Measurements from ENCODE around the gene SLC8A1.
"Not testable (repeated sequence)": the region's sequence is repeated elsewhere in the genome, so short reads cannot be mapped to it uniquely, and the experiment has no call there.

The SLC8A1 gene

GRCh38 chr2:40097691-40098385 is 354.1 kb downstream of the SLC8A1 start:
- no peak overlapping the region for H3K9ac ChIP-seq (ENCODE audit: low read length)
- no peak overlapping the region for H3K4me3 ChIP-seq (ENCODE audit: low read depth in 1 of 2, low read length in 2 of 2)
- H3K4me1 ChIP-seq (ENCODE audit: insufficient read depth, low read length), result peaks cover 28% of the 10 kb centered on the region
- no peaks in the 10 kb centered on the region for H3K27me3 ChIP-seq (ENCODE audit: control insufficient read depth in 1 of 2, insufficient read depth in 2 of 2, low read length in 2 of 2)
- H3K27ac ChIP-seq (ENCODE audit: low read depth, low read length), result no peak overlapping the region
- no peaks in the 10 kb centered on the region for H3K36me3 ChIP-seq (ENCODE audit: insufficient read depth, low read length)
- H3K9me3 ChIP-seq (ENCODE audit: low read length), result no peaks in the 10 kb centered on the region

- H3K4me1 ChIP-seq (ENCODE audit: insufficient read depth, low read length), result peaks cover 28% of the 10 kb centered on the region
- H3K9me3 ChIP-seq (ENCODE audit: low read length), result no peaks in the 10 kb centered on the region
- H3K9ac ChIP-seq (ENCODE audit: low read length), result no peak overlapping the region
- no peak overlapping the region for H3K27ac ChIP-seq (ENCODE audit: low read depth, low read length)
- H3K4me3 ChIP-seq (ENCODE audit: low read depth in 1 of 2, low read length in 2 of 2), result no peak overlapping the region
- H3K27me3 ChIP-seq (ENCODE audit: control insufficient read depth in 1 of 2, insufficient read depth in 2 of 2, low read length in 2 of 2), result no peaks in the 10 kb centered on the region
- no peaks in the 10 kb centered on the region for H3K36me3 ChIP-seq (ENCODE audit: insufficient read depth, low read length)
Observed at GRCh38 chr2:40096360-40096759, 355.5 kb downstream of the SLC8A1 start.

GRCh38 chr2:40095000-40095399 is 356.9 kb downstream of the SLC8A1 start:
- H3K27ac ChIP-seq (ENCODE audit: low read depth, low read length), result no peak overlapping the region
- H3K36me3 ChIP-seq (ENCODE audit: insufficient read depth, low read length), result no peaks in the 10 kb centered on the region
- H3K9ac ChIP-seq (ENCODE audit: low read length), result no peak overlapping the region
- no peaks in the 10 kb centered on the region for H3K27me3 ChIP-seq (ENCODE audit: control insufficient read depth in 1 of 2, insufficient read depth in 2 of 2, low read length in 2 of 2)
- peaks cover 28% of the 10 kb centered on the region for H3K4me1 ChIP-seq (ENCODE audit: insufficient read depth, low read length)
- H3K4me3 ChIP-seq (ENCODE audit: low read depth in 1 of 2, low read length in 2 of 2), result no peak overlapping the region
- no peaks in the 10 kb centered on the region for H3K9me3 ChIP-seq (ENCODE audit: low read length)

- Histone ChIP-seq H3K36me3 (ENCODE audit: insufficient read depth, low read length) (no peaks in the 10 kb centered on the region), H3K27ac (ENCODE audit: low read depth, low read length) (no peak overlapping the region), H3K4me3 (ENCODE audit: low read depth in 1 of 2, low read length in 2 of 2) (no peak overlapping the region), H3K4me1 (ENCODE audit: insufficient read depth, low read length) (peaks cover 28% of the 10 kb centered on the region), H3K9ac (ENCODE audit: low read length) (no peak overlapping the region), H3K27me3 (ENCODE audit: control insufficient read depth in 1 of 2, insufficient read depth in 2 of 2, low read length in 2 of 2) (no peaks in the 10 kb centered on the region), H3K9me3 (ENCODE audit: low read length) (no peaks in the 10 kb centered on the region)
Observed at GRCh38 chr2:40094451-40094850, 357.4 kb downstream of the SLC8A1 start.

GRCh38 chr2:40093021-40093675 is 358.7 kb downstream of the SLC8A1 start:
- Histone ChIP-seq H3K9ac (ENCODE audit: low read length) (no peak overlapping the region), H3K36me3 (ENCODE audit: insufficient read depth, low read length) (no peaks in the 10 kb centered on the region), H3K9me3 (ENCODE audit: low read length) (no peaks in the 10 kb centered on the region), H3K27me3 (ENCODE audit: control insufficient read depth in 1 of 2, insufficient read depth in 2 of 2, low read length in 2 of 2) (no peaks in the 10 kb centered on the region), H3K4me3 (ENCODE audit: low read depth in 1 of 2, low read length in 2 of 2) (no peak overlapping the region), H3K4me1 (ENCODE audit: insufficient read depth, low read length) (peaks cover 28% of the 10 kb centered on the region), H3K27ac (ENCODE audit: low read depth, low read length) (no peak overlapping the region)

- H3K4me3 ChIP-seq (ENCODE audit: low read depth in 1 of 2, low read length in 2 of 2), result no peak overlapping the region
- H3K4me1 ChIP-seq (ENCODE audit: insufficient read depth, low read length), result peaks cover 26% of the 10 kb centered on the region
- H3K9me3 ChIP-seq (ENCODE audit: low read length), result no peaks in the 10 kb centered on the region
- H3K9ac ChIP-seq (ENCODE audit: low read length), result no peak overlapping the region
- no peaks in the 10 kb centered on the region for H3K36me3 ChIP-seq (ENCODE audit: insufficient read depth, low read length)
- no peaks in the 10 kb centered on the region for H3K27me3 ChIP-seq (ENCODE audit: control insufficient read depth in 1 of 2, insufficient read depth in 2 of 2, low read length in 2 of 2)
- H3K27ac ChIP-seq (ENCODE audit: low read depth, low read length), result no peak overlapping the region
Observed at GRCh38 chr2:40090044-40090443, 361.8 kb downstream of the SLC8A1 start.

- Histone ChIP-seq H3K4me3 (ENCODE audit: low read depth in 1 of 2, low read length in 2 of 2) (no peak overlapping the region), H3K9me3 (ENCODE audit: low read length) (no peaks in the 10 kb centered on the region), H3K27me3 (ENCODE audit: control insufficient read depth in 1 of 2, insufficient read depth in 2 of 2, low read length in 2 of 2) (no peaks in the 10 kb centered on the region), H3K4me1 (ENCODE audit: insufficient read depth, low read length) (peaks cover 5% of the 10 kb centered on the region), H3K27ac (ENCODE audit: low read depth, low read length) (no peak overlapping the region), H3K9ac (ENCODE audit: low read length) (no peak overlapping the region), H3K36me3 (ENCODE audit: insufficient read depth, low read length) (no peaks in the 10 kb centered on the region)
Observed at GRCh38 chr2:40087927-40088326, 364.0 kb downstream of the SLC8A1 start.

- Histone ChIP-seq H3K27ac (ENCODE audit: low read depth, low read length) (no peak overlapping the region), H3K9me3 (ENCODE audit: low read length) (no peaks in the 10 kb centered on the region), H3K9ac (ENCODE audit: low read length) (no peak overlapping the region), H3K4me3 (ENCODE audit: low read depth in 1 of 2, low read length in 2 of 2) (no peak overlapping the region), H3K4me1 (ENCODE audit: insufficient read depth, low read length) (peaks cover under 1% of the 10 kb centered on the region), H3K27me3 (ENCODE audit: control insufficient read depth in 1 of 2, insufficient read depth in 2 of 2, low read length in 2 of 2) (no peaks in the 10 kb centered on the region), H3K36me3 (ENCODE audit: insufficient read depth, low read length) (no peaks in the 10 kb centered on the region)
Observed at GRCh38 chr2:40087434-40087833, 364.5 kb downstream of the SLC8A1 start.

- no peak overlapping the region for H3K27ac ChIP-seq (ENCODE audit: low read depth, low read length)
- H3K4me1 ChIP-seq (ENCODE audit: insufficient read depth, low read length), result no peaks in the 10 kb centered on the region
- H3K4me3 ChIP-seq (ENCODE audit: low read depth in 1 of 2, low read length in 2 of 2), result no peak overlapping the region
- H3K27me3 ChIP-seq (ENCODE audit: control insufficient read depth in 1 of 2, insufficient read depth in 2 of 2, low read length in 2 of 2), result no peaks in the 10 kb centered on the region
- H3K36me3 ChIP-seq (ENCODE audit: insufficient read depth, low read length), result no peaks in the 10 kb centered on the region
- H3K9me3 ChIP-seq (ENCODE audit: low read length), result no peaks in the 10 kb centered on the region
- no peak overlapping the region for H3K9ac ChIP-seq (ENCODE audit: low read length)
Observed at GRCh38 chr2:40085786-40086185, 366.1 kb downstream of the SLC8A1 start.

- not testable (repeated sequence) for H3K27ac ChIP-seq (ENCODE audit: low read depth, low read length); H3K36me3 ChIP-seq (ENCODE audit: insufficient read depth, low read length); H3K9ac ChIP-seq (ENCODE audit: low read length); H3K9me3 ChIP-seq (ENCODE audit: low read length); H3K4me1 ChIP-seq (ENCODE audit: insufficient read depth, low read length); H3K4me3 ChIP-seq (ENCODE audit: low read depth in 1 of 2, low read length in 2 of 2); H3K27me3 ChIP-seq (ENCODE audit: control insufficient read depth in 1 of 2, insufficient read depth in 2 of 2, low read length in 2 of 2)
Observed at GRCh38 chr2:40073336-40073735, 378.6 kb downstream of the SLC8A1 start.

- Histone ChIP-seq H3K4me3 (ENCODE audit: low read depth in 1 of 2, low read length in 2 of 2) (no peak overlapping the region), H3K27ac (ENCODE audit: low read depth, low read length) (no peak overlapping the region), H3K27me3 (ENCODE audit: control insufficient read depth in 1 of 2, insufficient read depth in 2 of 2, low read length in 2 of 2) (no peaks in the 10 kb centered on the region), H3K4me1 (ENCODE audit: insufficient read depth, low read length) (no peaks in the 10 kb centered on the region), H3K36me3 (ENCODE audit: insufficient read depth, low read length) (no peaks in the 10 kb centered on the region), H3K9ac (ENCODE audit: low read length) (no peak overlapping the region), H3K9me3 (ENCODE audit: low read length) (no peaks in the 10 kb centered on the region)
Observed at GRCh38 chr2:40072442-40073232, 379.3 kb downstream of the SLC8A1 start.

All from muscle layer of colon (tissue), 2 donors.